ENCODE measurements around the gene HIPK2.

Gene HIPK2

DNA sequence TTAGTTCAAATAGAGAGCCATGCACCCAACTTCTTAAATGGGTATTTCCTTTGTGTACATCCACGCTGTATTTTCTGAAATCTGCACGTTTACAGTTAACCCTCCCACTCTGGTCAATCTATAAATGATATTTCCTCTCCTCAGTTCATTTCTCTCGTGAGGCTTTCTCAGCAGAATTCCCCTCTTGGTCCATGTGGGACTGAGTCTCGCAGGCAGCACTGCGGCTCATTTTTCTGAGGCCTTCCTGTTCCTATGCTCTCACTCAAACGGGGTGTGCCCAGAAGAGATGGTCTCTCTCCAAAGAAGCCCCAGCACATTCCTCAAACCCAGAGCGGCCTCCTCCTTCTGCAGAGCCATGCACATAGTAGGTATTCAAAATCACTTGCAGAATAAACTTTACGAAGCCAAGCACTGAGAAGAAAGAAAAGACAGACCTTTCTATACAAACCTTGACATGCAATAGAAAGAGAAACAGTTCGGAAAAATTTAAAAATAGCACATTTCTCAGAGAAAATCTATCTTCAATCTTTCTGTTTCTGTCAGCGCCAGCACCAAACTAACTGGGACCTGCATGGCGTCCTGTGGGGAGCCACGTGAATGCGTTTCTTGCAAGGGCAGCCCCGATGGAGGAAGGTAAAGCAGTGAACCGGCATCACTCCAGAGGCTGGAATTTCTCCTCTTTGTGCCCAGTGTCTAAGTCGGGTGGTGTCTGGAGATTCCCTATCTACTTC is 77.1 kb downstream of the HIPK2 start:
- TF ChIP-seq CTCF (conservative IDR thresholded peaks at IDR 0.05) = no peak
- H3K27ac ChIP-seq = peak overlapping the region; percentile 83; the same call in 1 of the 2 replicates

DNA sequence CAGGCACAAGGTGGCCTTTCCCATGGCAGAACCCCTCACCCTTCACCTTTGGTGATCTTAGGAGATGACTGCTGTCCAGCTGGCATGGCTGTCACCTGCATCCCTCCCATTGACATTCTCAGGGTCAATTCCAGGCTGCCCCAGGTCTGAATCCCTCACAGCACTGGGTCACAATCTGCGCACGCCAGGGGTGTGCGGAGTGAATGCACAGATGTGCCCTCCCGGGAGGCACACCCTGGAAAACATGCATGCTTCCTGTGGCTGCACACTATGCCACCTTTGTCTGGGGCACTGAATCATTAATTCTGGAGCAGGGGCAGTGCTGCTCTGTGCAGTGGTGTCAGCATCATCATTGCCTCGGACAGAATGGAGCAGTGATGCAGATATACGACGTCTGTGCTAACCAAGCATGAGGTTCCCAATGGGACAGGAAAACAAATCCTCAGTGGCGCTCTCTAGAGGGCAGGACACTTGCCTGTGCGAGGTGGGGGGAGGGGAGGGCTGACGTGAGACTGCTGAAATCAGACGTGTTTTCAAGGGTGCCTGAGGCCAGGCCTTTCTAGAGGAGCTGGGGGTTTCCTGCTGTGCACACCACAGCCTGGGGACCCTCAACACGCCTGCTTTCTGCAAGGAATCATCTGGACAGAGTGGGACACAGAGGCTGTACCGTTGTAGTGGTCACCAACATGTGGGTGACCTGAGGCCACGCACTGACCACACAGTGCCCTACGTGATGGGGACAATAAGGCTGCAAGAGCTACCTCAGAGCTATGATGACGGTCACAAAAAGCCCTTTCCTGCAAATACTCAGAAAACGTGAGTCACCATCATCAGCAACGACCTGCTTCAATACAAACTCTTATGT is 77.9 kb downstream of the HIPK2 start:
- H3K27ac ChIP-seq = peak overlapping the region; percentile 83
- TF ChIP-seq CTCF (conservative IDR thresholded peaks at IDR 0.05) = peak; percentile 17; the same call in 1 of the 2 replicates

GRCh38 chr7:139698844-139699243 is 79.0 kb downstream of the HIPK2 start:
- TF ChIP-seq CTCF (conservative IDR thresholded peaks at IDR 0.05) = no peak
- peak overlapping the region; percentile 83 for H3K27ac ChIP-seq

GRCh38 chr7:139698278-139698677 is 79.5 kb downstream of the HIPK2 start:
- TF ChIP-seq CTCF (conservative IDR thresholded peaks at IDR 0.05) = no peak
- peak overlapping the region; percentile 83 for H3K27ac ChIP-seq

- no peak for TF ChIP-seq CTCF (conservative IDR thresholded peaks at IDR 0.05)
- peak overlapping the region; percentile 83 for H3K27ac ChIP-seq
These were observed 80.7 kb downstream of the HIPK2 start for GRCh38 chr7:139697056-139697455.

GRCh38 chr7:139696552-139696951 is 81.2 kb downstream of the HIPK2 start:
- H3K27ac ChIP-seq = peak overlapping the region; percentile 83
- no peak for TF ChIP-seq CTCF (conservative IDR thresholded peaks at IDR 0.05)

- peak overlapping the region; percentile 83 for H3K27ac ChIP-seq
- no peak for TF ChIP-seq CTCF (conservative IDR thresholded peaks at IDR 0.05)
These were observed 82.2 kb downstream of the HIPK2 start for GRCh38 chr7:139695588-139695987.
